Measurements from ENCODE around the gene RAB11A.
"Not testable (repeated sequence)": the region's sequence is repeated elsewhere in the genome, so short reads cannot be mapped to it uniquely, and the experiment has no call there.

The RAB11A gene

DNA sequence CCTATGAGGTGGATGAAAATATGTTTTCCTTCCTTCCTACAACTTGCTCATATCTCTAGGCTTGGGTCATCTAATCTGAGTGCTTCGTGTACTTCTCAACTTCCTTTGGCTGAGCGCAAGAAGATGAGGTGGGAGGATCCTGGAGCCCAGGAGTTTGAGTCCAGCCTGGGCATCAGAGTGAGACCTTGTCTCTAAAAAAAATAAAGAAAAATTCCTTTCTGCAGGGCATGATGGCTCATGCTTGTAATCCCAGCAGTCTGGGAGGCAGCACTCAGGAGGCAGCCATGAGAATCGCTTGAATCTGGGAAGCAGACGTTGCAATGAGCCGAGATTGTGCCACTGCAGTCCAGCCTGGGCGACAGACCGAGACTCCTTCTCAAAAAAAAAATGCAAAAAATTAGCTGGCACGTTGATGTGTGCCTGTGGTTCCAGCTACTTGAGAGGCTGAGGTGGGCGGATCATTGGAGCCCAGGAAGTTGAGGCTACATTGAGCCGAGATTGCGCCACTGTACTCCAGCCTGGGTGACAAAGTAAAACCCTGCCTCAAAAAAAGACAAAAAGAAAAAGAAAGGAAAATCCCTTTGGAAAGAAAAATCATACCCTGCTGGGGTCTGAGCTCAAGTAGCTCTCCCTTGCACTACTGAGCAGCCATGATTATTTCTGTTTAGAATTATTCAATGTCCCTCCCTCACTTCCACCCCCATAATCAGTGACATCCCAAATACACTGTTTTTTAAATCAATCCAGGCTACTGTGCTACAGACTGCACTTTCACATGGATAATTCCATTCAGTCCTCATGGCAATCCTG, 28.0 kb upstream of the RAB11A start:
- DNase-seq: no peak

DNA sequence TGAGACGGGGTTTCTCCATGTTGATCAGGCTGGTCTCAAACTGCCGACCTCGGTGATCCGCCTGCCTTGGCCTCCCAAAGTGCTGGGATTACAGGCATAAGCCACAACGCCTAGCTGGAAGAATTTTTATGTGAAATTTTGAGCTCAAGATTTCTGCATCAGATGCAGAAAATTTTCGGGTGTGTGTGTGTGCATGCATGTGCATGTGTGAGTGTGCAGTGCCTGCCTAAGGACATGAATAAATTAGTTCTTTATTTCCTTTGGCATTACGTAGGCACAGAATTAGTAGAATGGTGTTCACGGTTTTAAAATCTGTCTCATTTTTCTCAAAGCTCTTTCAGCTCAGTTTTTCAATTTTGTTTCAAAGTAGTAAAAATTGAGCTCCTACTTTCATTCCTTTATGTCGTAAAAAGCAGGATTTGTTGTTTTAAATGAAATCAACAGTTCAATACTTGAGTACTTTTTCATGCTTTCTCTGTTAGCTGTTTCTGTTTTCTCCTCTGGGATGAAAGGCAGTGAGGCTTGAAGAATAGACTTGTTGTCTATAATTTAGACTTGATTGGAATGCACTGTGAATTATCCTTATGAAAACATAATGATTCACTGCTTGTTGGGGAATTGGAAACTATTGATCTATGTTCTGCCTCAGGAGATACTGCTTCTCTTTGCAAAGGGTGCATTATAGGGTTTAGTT, 23.3 kb upstream of the RAB11A start:
- DNase-seq: no peak

DNA sequence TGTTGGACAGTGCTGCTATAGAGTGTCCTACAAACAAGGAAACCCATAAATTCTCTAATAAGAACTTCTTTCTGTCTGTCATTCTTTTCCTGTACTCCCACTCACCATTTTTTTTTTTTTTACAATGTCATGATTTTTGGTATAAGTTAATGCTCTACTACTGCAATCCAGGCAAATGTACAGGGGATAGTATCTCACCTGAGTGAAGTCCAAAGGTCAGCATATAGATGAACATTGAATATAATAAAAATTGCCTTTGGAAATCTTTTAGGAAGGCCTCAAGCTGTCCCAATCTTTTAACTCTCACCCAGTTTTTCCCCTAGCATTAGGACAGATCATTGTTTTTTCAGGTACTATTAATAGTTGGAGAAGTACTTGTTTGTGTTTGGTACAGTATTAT, 21.3 kb upstream of the RAB11A start:
- no peak for DNase-seq

DNA sequence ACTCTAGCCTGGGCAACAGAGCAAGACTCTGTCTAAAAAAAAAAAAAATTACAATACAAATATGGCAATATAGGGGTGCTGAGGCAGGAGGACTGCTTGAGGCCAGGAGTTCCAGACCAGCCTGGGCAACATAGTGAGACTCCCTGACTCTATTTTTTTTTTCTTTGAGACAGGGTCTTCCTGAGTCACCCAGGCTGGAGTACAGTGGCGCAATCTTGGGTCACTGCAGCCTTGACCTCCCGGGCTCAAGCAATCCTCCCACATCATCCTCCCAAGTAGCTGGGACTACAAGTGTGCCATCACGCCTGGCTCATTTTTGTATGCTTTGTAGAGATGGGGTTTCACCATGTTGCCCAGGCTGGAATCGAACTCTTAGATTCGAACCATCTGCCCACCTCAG, 17.3 kb upstream of the RAB11A start:
- DNase-seq: no peak

DNA sequence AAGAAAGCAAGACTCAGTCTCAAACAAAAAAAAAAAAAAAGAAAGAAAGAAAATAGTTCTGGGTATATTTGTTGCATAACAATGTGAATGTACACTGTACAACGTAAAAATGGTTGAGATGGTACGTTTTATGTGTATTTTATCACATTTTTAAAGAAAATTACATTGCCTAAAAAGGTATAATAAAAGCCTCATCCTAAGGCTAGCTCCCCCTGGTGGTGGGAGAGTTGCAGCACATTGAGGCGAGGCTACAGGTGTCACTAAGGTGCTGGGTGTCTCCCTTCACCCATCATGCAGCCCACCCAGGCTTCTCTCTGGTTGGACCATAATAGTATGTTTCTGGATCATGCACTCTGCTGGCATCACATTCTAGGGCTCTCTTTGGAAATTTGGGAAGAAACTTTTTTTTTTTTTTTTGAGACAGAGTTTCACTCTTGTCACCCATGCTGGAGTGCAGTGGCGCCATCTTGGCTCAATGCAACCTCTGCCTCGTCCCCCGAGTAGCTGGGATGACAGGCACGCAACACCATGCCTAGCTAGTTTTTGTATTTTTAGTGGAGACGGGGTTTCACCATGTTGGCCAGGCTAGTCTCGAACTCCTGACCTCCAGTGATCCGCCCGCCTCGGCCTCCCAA, 12.4 kb upstream of the RAB11A start:
- DNase-seq: peak in 9 of 56 donors; percentile 2 to 57 (median 16)

DNA sequence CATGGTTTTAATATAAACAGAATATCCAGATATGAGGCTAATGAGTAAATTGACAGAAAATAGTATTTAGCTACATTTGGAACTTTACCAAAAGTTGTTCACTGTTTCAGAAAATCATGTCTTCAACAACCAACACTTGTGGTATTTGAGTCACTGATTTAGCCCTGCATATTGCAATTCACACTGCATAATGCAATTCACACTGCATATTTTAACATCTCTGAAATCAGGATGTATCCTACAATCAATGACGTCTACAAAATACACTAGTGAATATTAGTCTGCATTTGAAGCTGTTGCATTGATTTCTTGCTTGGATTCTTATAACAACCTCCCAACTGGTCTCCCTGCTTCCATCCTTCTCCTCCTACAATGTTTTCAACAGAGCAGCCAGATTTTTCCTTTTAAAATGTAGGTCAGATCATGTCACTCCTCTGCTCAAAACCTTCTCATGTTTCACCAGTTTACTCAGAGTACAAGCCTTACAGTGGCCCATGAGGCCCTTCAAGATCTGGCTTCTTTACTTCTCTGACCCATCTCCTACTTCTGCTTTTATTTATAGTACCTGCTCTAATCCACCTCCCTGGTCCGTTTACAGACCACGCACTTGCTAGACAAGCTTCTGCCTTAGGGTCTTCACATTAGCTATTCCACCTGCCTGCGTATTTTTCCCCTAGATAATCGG, 11.4 kb upstream of the RAB11A start:
- no peak for DNase-seq

DNA sequence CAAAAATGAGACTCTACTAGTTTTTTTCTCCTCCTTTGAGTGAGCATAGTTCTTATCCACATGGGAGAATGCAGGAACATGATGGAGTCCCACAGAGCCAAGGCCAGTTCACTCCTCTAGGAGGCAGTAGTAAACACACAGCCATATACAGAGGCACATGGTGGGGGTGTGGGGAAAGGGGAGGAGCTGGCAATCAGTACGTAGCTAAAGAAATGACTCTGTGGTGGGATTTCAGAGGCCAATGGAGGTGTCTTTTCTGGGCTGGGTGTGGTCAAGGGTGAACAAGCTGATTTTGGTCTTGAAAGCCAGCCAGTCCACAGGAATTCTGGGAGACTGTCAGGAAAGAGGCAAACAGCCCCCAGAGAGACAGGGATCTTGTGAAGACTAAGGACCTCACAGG, 6.6 kb upstream of the RAB11A start:
- DNase-seq: no peak

DNA sequence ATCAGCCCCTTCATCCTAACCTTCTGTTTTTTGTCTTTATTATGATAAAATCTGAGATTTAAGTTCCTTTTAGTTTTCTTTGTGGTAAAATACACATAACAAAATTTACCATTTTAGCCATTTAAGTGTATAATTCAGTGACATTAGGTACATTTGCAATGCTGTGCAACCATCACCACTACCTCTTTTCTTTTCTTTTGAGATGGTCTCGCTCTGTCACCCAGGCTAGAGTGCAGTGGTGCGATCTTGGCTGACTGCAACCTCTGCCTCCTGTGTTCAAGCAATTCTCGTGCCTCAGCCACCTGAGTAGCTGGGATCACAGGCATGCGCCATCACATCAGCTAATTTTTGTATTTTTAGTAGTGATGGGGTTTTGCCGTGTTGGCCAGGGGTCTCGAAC, 6.2 kb upstream of the RAB11A start:
- DNase-seq: no peak

DNA sequence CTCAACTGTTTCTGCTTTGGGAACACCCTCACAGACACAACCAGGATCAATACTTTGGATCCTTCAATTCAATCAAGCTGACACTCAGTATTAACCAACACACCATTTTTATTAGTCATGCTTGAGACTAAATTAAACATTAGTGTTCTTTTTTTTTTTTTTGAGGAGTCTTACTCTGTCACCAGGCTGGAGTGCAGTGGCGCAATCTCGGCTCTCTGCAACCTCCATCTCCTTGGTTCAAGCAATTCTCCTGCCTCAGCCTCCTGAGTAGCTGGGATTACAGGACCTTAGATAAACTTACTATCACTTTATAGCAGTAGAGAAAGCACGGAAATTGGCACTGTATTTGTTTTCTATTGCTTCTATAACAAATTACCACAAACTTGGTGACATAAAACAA, 2.0 kb upstream of the RAB11A start:
- DNase-seq: no peak

DNA sequence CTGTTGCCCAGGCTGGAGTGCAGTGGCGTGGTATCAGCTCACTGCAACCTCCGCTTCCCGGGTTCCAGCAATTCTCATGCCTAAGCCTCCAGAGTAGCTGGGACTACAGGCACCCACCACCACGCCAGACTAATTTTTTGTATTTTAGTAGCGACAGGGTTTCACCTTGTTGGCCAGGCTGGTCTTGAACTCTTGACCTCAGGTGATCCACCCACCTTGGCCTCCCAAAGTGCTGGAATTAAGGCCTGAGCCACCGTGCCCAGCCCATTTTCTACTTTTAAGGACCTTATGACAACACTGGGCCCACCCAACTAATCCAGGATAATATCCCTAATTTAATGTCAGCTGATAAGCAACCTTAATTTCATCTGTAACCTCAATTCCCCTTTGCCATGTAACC, 1.4 kb upstream of the RAB11A start:
- DNase-seq: not testable (repeated sequence)

DNA sequence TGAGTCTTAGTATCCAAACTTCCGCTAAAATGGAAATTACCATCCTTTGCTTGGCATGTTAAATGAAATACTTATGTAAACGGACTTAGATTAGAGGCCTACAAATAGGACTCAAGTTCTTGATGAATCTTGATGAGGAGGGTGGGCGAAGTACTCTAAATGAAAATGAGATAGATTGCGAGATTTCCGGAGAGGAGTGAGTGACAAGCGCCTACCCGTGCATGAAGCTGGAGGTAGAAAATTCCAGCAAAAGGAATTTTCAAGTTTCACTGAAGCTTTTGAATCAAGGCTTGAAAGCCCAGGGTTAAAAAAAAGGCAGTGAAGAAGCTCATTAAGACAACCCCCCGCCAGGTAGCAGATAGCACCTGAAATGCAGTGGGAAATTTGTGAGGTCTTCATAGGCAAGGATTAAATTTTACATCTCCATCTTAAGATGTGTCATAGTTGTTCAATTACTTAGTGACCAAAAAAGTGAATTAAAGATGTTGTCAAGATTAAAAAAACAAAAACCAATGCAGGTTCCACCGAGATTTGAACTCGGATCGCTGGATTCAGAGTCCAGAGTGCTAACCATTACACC, 655 bp upstream of the RAB11A start:
- DNase-seq: peak in 1 of 56 donors; percentile 54

DNA sequence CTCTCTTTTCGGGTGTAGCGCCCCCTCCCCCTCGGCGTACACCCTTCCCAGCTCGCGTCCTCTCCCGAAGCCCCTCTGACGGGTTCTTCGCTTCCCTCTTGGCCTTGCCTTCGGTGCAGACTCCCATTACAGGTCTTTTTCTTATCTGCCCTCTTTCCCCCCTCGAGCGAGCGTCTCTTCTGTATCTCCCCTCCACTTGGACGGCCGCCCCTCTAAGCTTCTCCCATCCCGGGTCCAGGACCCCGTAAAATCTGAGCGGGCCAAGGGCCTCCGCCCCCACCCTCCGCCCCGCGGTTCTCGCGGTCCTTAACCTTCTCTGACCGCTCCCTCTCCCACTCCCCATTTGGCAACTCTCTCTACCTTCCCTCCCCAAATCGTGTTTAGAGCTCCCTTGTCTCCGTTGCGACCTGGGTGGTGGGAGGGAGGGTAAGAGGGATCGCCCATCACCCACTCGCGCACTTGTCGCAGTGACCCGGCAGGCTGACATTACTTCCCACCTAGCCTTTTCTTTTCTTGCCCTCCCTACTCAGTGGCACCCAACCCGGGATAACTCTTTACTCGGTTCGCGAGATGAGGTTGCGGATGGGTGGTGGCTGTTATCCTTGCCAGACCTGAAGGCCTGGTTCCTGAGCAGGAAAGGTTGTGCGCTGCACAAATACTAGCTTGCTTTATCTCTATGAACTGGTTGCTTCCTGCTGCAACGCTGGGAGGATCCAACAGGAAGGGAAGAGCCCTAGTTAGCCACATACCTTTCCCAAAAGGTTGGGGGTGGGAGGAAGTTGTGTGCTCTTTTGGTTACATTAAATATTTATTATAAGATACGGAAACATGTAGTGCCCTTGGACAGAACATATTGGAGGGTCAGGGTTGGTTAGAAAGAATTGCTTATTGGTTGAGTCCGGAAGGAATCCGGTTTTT, 922 bp downstream of the RAB11A start:
- peak in 28 of 56 donors; percentile 9 to 61 (median 34) for DNase-seq

DNA sequence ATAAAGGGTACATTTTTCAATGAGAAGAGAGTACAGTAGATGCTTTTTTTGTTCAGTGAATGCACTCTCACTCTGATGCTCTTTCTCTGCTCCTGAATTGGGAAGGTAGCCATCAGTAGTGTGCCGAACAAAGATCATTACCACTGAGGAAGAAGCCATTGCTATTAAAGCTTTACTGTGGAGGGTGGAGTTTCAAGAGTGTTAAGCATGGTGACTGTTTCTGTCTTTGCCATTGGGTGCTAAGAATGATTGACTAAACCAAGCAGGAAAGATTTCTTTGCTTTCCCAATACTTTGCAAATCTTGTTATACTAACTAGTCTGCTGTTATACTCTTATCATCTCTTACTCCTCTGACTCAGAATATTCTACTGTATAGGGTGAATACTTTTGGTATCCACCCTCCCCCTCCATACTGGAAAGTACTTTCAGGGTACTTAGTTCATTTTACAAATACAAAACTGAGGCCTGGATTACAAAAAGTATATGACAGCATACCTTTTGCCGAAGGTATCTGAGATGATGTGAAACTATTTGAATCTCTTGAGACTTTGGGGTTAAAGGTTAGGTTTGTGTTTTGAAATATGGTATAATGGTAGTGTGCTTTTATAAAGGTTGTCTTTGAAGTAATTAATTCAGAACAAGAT, 1.7 kb downstream of the RAB11A start:
- peak in 1 of 56 donors; percentile 22 for DNase-seq

DNA sequence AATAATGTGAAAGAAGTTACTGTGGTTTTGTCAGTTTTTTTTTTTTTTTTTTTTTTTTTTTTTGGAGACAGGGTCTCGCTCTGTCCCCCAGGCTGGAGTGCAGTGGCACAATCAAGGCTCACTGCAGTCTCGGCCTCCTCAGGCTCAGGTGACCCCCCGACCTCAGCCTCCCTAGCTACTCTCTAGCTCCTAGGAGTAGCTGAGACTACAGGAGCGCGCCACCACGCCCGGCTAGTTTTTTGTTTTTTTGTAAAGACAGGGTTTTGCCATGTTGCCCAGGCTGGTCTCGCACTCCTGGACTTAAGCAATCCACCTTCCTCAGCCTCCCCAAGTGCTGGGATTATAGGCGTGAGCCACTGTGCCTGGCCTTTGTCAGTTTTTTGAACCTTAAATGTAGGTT, 2.6 kb downstream of the RAB11A start:
- not testable (repeated sequence) for DNase-seq

DNA sequence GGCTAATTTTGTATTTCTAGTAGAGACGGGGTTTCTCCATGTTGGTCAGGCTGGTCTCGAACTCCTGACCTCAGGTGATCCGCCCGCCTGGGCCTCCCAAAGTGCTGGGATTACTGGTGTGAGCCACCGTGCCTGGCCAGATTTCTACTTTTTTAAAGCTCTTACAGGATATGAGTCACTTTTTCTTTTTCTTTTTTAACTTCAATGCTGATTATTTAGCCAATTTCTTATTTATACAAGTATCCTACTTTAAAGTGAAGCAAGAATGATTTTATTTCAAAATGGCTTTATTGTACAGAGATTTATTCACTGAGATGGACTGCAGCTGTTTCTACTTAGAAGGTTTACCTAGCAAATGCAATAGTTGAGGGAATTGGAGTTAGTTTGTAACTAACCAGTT, 3.3 kb downstream of the RAB11A start:
- DNase-seq: not testable (repeated sequence)

DNA sequence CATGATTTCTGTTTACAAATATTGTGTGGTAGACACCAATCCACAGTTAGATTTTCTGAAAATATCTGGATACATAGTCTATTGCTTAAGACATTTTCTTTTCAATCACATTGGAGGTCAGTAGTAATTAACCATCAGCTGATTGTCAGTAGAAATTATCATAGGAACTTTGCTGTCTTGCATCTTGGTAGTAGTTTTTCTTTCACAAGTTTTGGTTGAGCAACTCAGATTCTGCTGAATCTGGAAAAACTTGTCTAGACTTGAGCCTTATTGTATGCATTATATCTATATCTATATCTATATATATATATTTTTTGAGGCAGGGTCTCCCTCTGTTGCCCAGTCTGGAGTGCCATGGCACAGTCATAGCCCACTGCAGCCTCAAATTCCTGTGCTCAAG, 4.0 kb downstream of the RAB11A start:
- DNase-seq: no peak

DNA sequence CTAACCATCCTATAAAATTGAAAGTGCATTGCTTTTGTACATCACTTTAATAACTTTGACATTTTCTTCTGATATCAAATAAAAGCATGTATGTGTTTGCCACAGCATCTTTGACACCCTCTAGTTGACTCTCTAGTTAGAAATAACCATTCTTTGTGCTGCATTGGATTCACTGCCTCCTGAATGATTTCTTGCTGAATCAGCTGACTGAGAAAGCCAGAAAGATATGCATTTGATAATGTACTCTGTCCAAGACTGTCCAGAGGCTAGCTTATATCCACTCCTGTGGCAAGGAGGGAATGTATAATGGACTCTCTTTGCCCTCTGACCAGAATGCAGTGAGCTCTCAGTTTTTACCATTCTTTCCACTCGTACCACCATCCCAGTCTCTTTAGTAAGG, 6.2 kb downstream of the RAB11A start:
- DNase-seq: no peak

DNA sequence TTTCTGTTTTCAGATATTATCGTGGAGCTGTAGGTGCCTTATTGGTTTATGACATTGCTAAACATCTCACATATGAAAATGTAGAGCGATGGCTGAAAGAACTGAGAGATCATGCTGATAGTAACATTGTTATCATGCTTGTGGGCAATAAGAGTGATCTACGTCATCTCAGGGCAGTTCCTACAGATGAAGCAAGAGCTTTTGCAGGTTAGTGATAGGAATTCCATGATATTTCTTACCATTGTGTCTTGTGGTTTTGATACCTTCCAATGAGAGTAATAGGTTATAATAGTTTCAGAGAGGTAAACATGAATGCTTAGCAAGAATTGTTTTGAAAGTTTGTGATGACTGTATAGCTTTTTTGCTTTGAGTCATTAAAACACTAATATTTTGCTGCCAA, 8.5 kb downstream of the RAB11A start:
- DNase-seq: no peak

DNA sequence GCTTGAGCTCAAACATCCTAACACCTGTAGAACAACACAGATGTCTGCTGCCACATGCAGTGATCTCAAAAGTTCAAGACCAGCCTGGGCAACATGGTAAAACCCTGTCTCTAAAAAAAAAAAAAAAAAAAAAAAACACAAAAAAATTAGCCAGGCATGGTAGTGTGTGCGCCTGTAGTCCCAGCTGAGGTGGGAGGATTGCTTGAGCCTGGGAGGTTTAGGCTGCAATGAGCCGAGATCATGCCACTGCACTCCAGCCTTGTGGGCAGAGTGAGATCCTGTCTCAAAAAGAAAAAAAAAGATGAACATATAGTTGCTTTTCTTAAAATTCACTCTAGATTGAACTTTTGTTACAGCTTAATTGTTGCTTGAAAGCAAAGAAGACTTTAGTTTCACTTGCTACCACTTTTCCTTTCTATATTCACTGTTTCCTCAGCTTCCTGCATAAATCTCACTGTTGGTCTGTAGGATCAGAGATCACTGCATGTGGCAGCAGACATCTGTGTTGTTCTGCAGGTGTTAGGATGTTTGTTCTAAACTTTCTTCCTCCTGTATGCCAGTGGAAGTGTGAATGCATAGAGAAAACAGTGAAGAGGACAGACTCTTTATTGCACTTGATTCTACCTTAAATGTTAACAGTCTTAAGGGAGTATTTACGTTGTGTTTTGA, 12.6 kb downstream of the RAB11A start:
- no peak for DNase-seq
